GM19240 (cell line): ENCODE measurements around the gene RSPH10B2.
"Not testable (repeated sequence)": the region's sequence is repeated elsewhere in the genome, so short reads cannot be mapped to it uniquely, and the experiment has no call there.

Experiments
- DNase-seq: peaks from one replicate; pipeline ENCODE4 v3.0.0; 2011; ENCODE audit warnings: low spot score; ENCODE audit not compliant: insufficient read length

RSPH10B2 gene

GRCh38 chr7:6753964-6754363 is at the start of gene RSPH10B2:
TSS of gene RSPH10B2 (plus strand) at chr7:6754103. CDS start at chr7:6757678, 3,575 bp downstream.
- DNase-seq = not testable (repeated sequence)

- DNase-seq = no peak
Observed at GRCh38 chr7:6705959-6706665, 47.8 kb upstream of the RSPH10B2 start.

GRCh38 chr7:6706666-6707407 is 47.1 kb upstream of the RSPH10B2 start, which contains the start of gene ZNF12:
TSS of gene ZNF12 (minus strand) at chr7:6706947. CDS start at chr7:6705173, 1,774 bp downstream.
- peak; percentile 92 for DNase-seq

- DNase-seq = no peak
Observed at GRCh38 chr7:6708304-6708703, 45.6 kb upstream of the RSPH10B2 start.

- DNase-seq = no peak
Observed at GRCh38 chr7:6709808-6710207, 44.1 kb upstream of the RSPH10B2 start.

- no peak for DNase-seq
Observed at GRCh38 chr7:6714360-6714759, 39.5 kb upstream of the RSPH10B2 start.

- not testable (repeated sequence) for DNase-seq
Observed at GRCh38 chr7:6715898-6716297, 38.0 kb upstream of the RSPH10B2 start.

GRCh38 chr7:6718124-6718523 is 35.8 kb upstream of the RSPH10B2 start:
- no peak for DNase-seq

GRCh38 chr7:6724351-6724750 is 29.6 kb upstream of the RSPH10B2 start:
- DNase-seq = not testable (repeated sequence)

- peak; percentile 79 for DNase-seq
Observed at GRCh38 chr7:6725003-6725402, 28.9 kb upstream of the RSPH10B2 start.

GRCh38 chr7:6726341-6726740 is 27.6 kb upstream of the RSPH10B2 start:
- not testable (repeated sequence) for DNase-seq

GRCh38 chr7:6727663-6728062 is 26.2 kb upstream of the RSPH10B2 start:
- no peak for DNase-seq

GRCh38 chr7:6728893-6729491 is 24.9 kb upstream of the RSPH10B2 start:
- not testable (repeated sequence) for DNase-seq

- peak; percentile 81 for DNase-seq
Observed at GRCh38 chr7:6729492-6730342, 24.2 kb upstream of the RSPH10B2 start.

- DNase-seq = no peak
Observed at GRCh38 chr7:6730343-6730633, 23.6 kb upstream of the RSPH10B2 start.

- not testable (repeated sequence) for DNase-seq
Observed at GRCh38 chr7:6738415-6738814, 15.5 kb upstream of the RSPH10B2 start.

GRCh38 chr7:6744410-6745100 is 9.3 kb upstream of the RSPH10B2 start:
- not testable (repeated sequence) for DNase-seq

GRCh38 chr7:6749335-6749734 is 4.6 kb upstream of the RSPH10B2 start:
- not testable (repeated sequence) for DNase-seq

- not testable (repeated sequence) for DNase-seq
Observed at GRCh38 chr7:6750173-6750572, 3.7 kb upstream of the RSPH10B2 start.

GRCh38 chr7:6761186-6761585 is 7.3 kb downstream of the RSPH10B2 start:
- not testable (repeated sequence) for DNase-seq

- DNase-seq = not testable (repeated sequence)
Observed at GRCh38 chr7:6781581-6781980, 27.7 kb downstream of the RSPH10B2 start.
